Vagina (tissue), 2 donors: ENCODE results near the gene SH3TC2. TPM values are rescaled to one million over a fixed set of nuclear protein-coding genes. Genes with fewer than 3 reads are reported as not detected.

Source experiments
- DNase-seq, 2 donors: peaks; one replicate each; pipeline ENCODE4 v3.0.0-alpha.2; 2017; ENCODE audit errors: extremely low spot score in 2 of 2
- H3K27ac ChIP-seq: fragments of 200-600 bp; sonication (generic); one replicate; pipeline ENCODE4 v1.5.1; 2019
- H3K27me3 ChIP-seq: fragments of 200-600 bp; sonication (generic); one replicate; pipeline ENCODE4 v1.5.1; 2019
- H3K36me3 ChIP-seq, 2 donors: fragments of 200-600 bp; sonication (generic); one replicate each; pipeline ENCODE4 v1.5.1; 2017 to 2019
- H3K4me1 ChIP-seq: fragments of 200-600 bp; sonication (generic); one replicate; pipeline ENCODE4 v1.5.1; 2019
- H3K4me3 ChIP-seq, 2 donors: fragments of 200-600 bp; sonication (generic); 1 replicate in 1 of 2; 2 replicates in 1 of 2; pipeline ENCODE4 v1.5.1; 2016 to 2019
- H3K9me3 ChIP-seq: fragments of 200-600 bp; sonication (generic); one replicate; pipeline ENCODE4 v1.5.1; 2019
- POLR2A ChIP-seq, 2 donors: fragments of 450-650 bp; IDR thresholded peaks; one replicate each; pipeline ENCODE4 v1.6.1; 2017; ENCODE audit warnings: antibody characterized with exemption in 2 of 2, mild to moderate bottlenecking in 2 of 2, moderate library complexity in 2 of 2
- POLR2AphosphoS5 ChIP-seq, 2 donors: sonication (generic); formaldehyde crosslinking; IDR thresholded peaks; one replicate each; pipeline ENCODE4 v1.9.0; 2017; ENCODE audit warnings: antibody characterized with exemption in 2 of 2, mild to moderate bottlenecking in 2 of 2, low read depth in 1 of 2; ENCODE audit not compliant: insufficient read depth in 1 of 2
- intact Hi-C: fragments of 100-400 bp; cut with DNase I; formaldehyde crosslinking; loops from one replicate; pipeline ENCODE4 v1.15.1; 2023
- total RNA-seq: library from RNA; depleted of rRNA; stranded (reverse); fragments of >200 nt; gene quantifications from one replicate; pipeline ENCODE4 v1.2.3, GENCODE V29; 2016
- TF ChIP-seq, protein P1 (sequence below), 3 experiments: fragments of 450-650 bp in 2 of 3; fragments of 200-600 bp in 1 of 3; sonication (generic) in 1 of 3; IDR thresholded peaks; one replicate each; pipeline ENCODE4 v1.5.1; 2017 to 2019; ENCODE audit warnings: antibody characterized with exemption in 3 of 3, mild to moderate bottlenecking in 2 of 3, moderate library complexity in 2 of 3

Gene SH3TC2
- total RNA-seq, 1 donor from 2014 or later: 2.0 TPM

- Histone ChIP-seq H3K4me1 (no peaks in the 10 kb centered on the region), H3K27me3 (no peaks in the 10 kb centered on the region), H3K9me3 (no peaks in the 10 kb centered on the region), H3K4me3 (no peak overlapping the region), H3K27ac (no peak overlapping the region), H3K36me3 (no peaks in the 10 kb centered on the region)
- intact Hi-C loops: no loop called here
- no peak for DNase-seq
- TF ChIP-seq, protein P1, sequence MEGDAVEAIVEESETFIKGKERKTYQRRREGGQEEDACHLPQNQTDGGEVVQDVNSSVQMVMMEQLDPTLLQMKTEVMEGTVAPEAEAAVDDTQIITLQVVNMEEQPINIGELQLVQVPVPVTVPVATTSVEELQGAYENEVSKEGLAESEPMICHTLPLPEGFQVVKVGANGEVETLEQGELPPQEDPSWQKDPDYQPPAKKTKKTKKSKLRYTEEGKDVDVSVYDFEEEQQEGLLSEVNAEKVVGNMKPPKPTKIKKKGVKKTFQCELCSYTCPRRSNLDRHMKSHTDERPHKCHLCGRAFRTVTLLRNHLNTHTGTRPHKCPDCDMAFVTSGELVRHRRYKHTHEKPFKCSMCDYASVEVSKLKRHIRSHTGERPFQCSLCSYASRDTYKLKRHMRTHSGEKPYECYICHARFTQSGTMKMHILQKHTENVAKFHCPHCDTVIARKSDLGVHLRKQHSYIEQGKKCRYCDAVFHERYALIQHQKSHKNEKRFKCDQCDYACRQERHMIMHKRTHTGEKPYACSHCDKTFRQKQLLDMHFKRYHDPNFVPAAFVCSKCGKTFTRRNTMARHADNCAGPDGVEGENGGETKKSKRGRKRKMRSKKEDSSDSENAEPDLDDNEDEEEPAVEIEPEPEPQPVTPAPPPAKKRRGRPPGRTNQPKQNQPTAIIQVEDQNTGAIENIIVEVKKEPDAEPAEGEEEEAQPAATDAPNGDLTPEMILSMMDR (IDR thresholded peaks at IDR 0.05): no peak
- no peak for TF ChIP-seq POLR2AphosphoS5 (IDR thresholded peaks at IDR 0.05; ENCODE audit: insufficient read depth in 1 of 2, low read depth in 1 of 2)
- TF ChIP-seq POLR2A (IDR thresholded peaks at IDR 0.05): no peak
Observed at GRCh38 chr5:149028161-149028560, 34.7 kb downstream of the SH3TC2 start.

GRCh38 chr5:149027636-149028035 lies 35.2 kb downstream of the SH3TC2 start:
- Histone ChIP-seq H3K4me1 (no peaks in the 10 kb centered on the region), H3K9me3 (no peaks in the 10 kb centered on the region), H3K27me3 (no peaks in the 10 kb centered on the region), H3K36me3 (no peaks in the 10 kb centered on the region), H3K4me3 (no peak overlapping the region), H3K27ac (no peak overlapping the region)
- DNase-seq: no peak
- intact Hi-C loops: no loop called here
- no peak for TF ChIP-seq POLR2AphosphoS5 (IDR thresholded peaks at IDR 0.05; ENCODE audit: insufficient read depth in 1 of 2, low read depth in 1 of 2)
- TF ChIP-seq POLR2A (IDR thresholded peaks at IDR 0.05): no peak
- TF ChIP-seq, protein P1 (IDR thresholded peaks at IDR 0.05): no peak

GRCh38 chr5:149024943-149025342 lies 37.9 kb downstream of the SH3TC2 start:
- Histone ChIP-seq H3K27me3 (no peaks in the 10 kb centered on the region), H3K27ac (no peak overlapping the region), H3K4me1 (no peaks in the 10 kb centered on the region), H3K4me3 (no peak overlapping the region), H3K9me3 (no peaks in the 10 kb centered on the region), H3K36me3 (no peaks in the 10 kb centered on the region)
- TF ChIP-seq, protein P1 (IDR thresholded peaks at IDR 0.05): no peak
- TF ChIP-seq POLR2A (IDR thresholded peaks at IDR 0.05) (no peak), POLR2AphosphoS5 (IDR thresholded peaks at IDR 0.05; ENCODE audit: insufficient read depth in 1 of 2, low read depth in 1 of 2) (no peak)
- no peak for DNase-seq
- intact Hi-C loops: no loop called here

DNA sequence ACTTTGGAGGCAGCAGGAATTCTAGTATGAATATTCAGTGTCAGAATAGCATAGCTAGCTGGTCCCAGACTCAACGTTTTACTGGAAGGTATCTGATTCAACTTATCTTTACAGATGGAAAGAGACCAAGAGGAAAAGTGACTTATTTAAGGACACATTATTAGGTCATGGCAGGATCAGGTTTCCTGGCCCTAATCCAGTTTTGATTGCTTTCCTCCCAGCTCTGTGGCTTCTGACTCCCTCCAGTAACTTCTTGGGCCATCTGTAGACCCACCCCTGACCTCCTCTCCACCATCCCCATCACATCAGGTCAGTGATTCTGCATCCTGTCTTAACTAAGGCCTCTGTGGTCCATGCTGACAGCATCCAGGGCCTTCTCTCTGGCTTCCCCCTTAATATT lies 38.4 kb downstream of the SH3TC2 start:
- H3K27ac ChIP-seq: no peak overlapping the region
- no peaks in the 10 kb centered on the region for H3K9me3 ChIP-seq
- intact Hi-C loops: no loop called here
- H3K4me3 ChIP-seq: no peak overlapping the region
- H3K27me3 ChIP-seq: no peaks in the 10 kb centered on the region
- TF ChIP-seq, protein P1 (IDR thresholded peaks at IDR 0.05): no peak
- TF ChIP-seq POLR2AphosphoS5 (IDR thresholded peaks at IDR 0.05; ENCODE audit: insufficient read depth in 1 of 2, low read depth in 1 of 2) (no peak), POLR2A (IDR thresholded peaks at IDR 0.05) (no peak)
- no peaks in the 10 kb centered on the region for H3K4me1 ChIP-seq
- H3K36me3 ChIP-seq: no peaks in the 10 kb centered on the region
- no peak for DNase-seq

- Histone ChIP-seq H3K36me3 (no peaks in the 10 kb centered on the region), H3K4me1 (no peaks in the 10 kb centered on the region), H3K27me3 (no peaks in the 10 kb centered on the region), H3K4me3 (no peak overlapping the region), H3K9me3 (no peaks in the 10 kb centered on the region), H3K27ac (no peak overlapping the region)
- no peak for DNase-seq
- no peak for TF ChIP-seq POLR2A (IDR thresholded peaks at IDR 0.05)
- no peak for TF ChIP-seq POLR2AphosphoS5 (IDR thresholded peaks at IDR 0.05; ENCODE audit: insufficient read depth in 1 of 2, low read depth in 1 of 2)
- TF ChIP-seq, protein P1 (IDR thresholded peaks at IDR 0.05): no peak
- intact Hi-C loops: no loop called here
Observed at GRCh38 chr5:149022200-149022599, 40.7 kb downstream of the SH3TC2 start.
